T follicular helper cell (primary cell): ENCODE measurements around the gene TM9SF1.
A peak's percentile ranks its signal among the peaks of the same experiment; 100 is the strongest.

Experiments used
- DNase-seq: peaks from one replicate; pipeline ENCODE4 v3.0.0-alpha.2; 2020; ENCODE audit warnings: low read depth

The TM9SF1 gene

GRCh38 chr14:24196071-24197055 is 1.1 kb upstream of the TM9SF1 start:
- DNase-seq: no peak

GRCh38 chr14:24194873-24195185 is 412 bp downstream of the TM9SF1 start:
- no peak for DNase-seq

- no peak for DNase-seq
These were observed 912 bp downstream of the TM9SF1 start for GRCh38 chr14:24194186-24194872.

GRCh38 chr14:24192933-24193332 is 2.3 kb downstream of the TM9SF1 start:
- no peak for DNase-seq

- no peak for DNase-seq
These were observed 4.8 kb downstream of the TM9SF1 start for GRCh38 chr14:24190416-24190815.

GRCh38 chr14:24189460-24189859 is 5.8 kb downstream of the TM9SF1 start:
- no peak for DNase-seq

- no peak for DNase-seq
These were observed 6.2 kb downstream of the TM9SF1 start for GRCh38 chr14:24189059-24189375.

- peak; percentile 94 for DNase-seq
These were observed 6.8 kb downstream of the TM9SF1 start, which contains the start of gene IPO4 for GRCh38 chr14:24188251-24189058. TSS of gene IPO4 (minus strand) at chr14:24188816. CDS start at chr14:24188787, 29 bp downstream.

- no peak for DNase-seq
These were observed 7.7 kb downstream of the TM9SF1 start for GRCh38 chr14:24187539-24187915.

- no peak for DNase-seq
These were observed 8.3 kb downstream of the TM9SF1 start for GRCh38 chr14:24186831-24187538.

- no peak for DNase-seq
These were observed 9.5 kb downstream of the TM9SF1 start for GRCh38 chr14:24185741-24186140.

GRCh38 chr14:24185026-24185425 is 10.2 kb downstream of the TM9SF1 start:
- DNase-seq: no peak

- no peak for DNase-seq
These were observed 10.9 kb downstream of the TM9SF1 start for GRCh38 chr14:24184104-24184970.

GRCh38 chr14:24183014-24183481 is 12.2 kb downstream of the TM9SF1 start:
- no peak for DNase-seq

- no peak for DNase-seq
These were observed 12.9 kb downstream of the TM9SF1 start for GRCh38 chr14:24182110-24182882.

GRCh38 chr14:24181371-24182077 is 13.7 kb downstream of the TM9SF1 start:
- DNase-seq: no peak

GRCh38 chr14:24179961-24180796 is 15.1 kb downstream of the TM9SF1 start:
- DNase-seq: no peak

GRCh38 chr14:24179294-24179960 is 15.8 kb downstream of the TM9SF1 start:
- DNase-seq: no peak
